Measurements from ENCODE around the gene CAMLG.
A peak's percentile ranks its signal among the peaks of the same experiment; 100 is the strongest.

Gene CAMLG

DNA sequence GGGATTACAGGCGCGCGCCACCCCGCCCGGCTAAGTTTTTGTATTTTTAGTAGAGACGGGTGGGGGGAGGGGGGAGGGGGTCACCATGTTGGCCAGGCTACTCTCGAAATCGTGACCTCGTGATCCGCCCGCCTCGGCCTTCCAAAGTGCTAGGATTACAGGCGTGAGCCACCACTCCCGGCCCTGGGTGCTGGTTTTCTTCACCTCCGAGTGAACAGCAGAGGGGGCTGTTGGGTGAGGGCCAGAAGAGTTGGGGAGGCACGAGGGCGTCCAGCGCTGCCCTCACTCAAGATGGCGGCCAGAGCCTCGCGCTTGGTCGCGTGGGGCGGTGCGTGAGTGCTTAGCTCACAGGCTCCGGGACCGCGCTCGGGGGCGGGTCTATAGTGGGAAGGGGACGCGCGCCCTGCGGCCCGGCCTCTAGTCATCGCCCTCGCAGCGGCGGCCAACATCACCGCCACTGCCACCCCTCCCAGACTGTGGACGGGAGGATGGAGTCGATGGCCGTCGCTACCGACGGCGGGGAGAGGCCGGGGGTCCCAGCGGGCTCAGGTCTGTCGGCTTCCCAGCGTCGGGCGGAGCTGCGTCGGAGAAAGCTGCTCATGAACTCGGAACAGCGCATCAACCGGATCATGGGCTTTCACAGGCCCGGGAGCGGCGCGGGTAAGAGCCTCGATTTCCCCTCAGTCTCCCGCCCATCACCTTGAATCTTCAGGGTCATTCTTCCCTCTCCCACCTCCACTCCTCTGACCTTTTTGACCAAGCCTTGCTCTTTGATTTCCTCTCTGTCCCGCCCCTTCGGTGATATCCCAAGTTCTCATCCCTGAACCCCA is at the start of gene CAMLG (continued):
- peak; percentile 83 for TF ChIP-seq KLF8 (tag by site-specific recombination; IDR thresholded peaks at IDR 0.05)
- TF ChIP-seq ZNF529 (tag by site-specific recombination; IDR thresholded peaks at IDR 0.05; ENCODE audit: insufficient replicate concordance): no peak
- TF ChIP-seq ZNF354C (tag by site-specific recombination; IDR thresholded peaks at IDR 0.05; ENCODE audit: borderline replicate concordance, low read depth): no peak
- peak; percentile 99 for TF ChIP-seq YY1 (tag by site-specific recombination; IDR thresholded peaks at IDR 0.05)
- TF ChIP-seq SP3 (tag by site-specific recombination; IDR thresholded peaks at IDR 0.05): peak; percentile 96
- TF ChIP-seq, protein P1, sequence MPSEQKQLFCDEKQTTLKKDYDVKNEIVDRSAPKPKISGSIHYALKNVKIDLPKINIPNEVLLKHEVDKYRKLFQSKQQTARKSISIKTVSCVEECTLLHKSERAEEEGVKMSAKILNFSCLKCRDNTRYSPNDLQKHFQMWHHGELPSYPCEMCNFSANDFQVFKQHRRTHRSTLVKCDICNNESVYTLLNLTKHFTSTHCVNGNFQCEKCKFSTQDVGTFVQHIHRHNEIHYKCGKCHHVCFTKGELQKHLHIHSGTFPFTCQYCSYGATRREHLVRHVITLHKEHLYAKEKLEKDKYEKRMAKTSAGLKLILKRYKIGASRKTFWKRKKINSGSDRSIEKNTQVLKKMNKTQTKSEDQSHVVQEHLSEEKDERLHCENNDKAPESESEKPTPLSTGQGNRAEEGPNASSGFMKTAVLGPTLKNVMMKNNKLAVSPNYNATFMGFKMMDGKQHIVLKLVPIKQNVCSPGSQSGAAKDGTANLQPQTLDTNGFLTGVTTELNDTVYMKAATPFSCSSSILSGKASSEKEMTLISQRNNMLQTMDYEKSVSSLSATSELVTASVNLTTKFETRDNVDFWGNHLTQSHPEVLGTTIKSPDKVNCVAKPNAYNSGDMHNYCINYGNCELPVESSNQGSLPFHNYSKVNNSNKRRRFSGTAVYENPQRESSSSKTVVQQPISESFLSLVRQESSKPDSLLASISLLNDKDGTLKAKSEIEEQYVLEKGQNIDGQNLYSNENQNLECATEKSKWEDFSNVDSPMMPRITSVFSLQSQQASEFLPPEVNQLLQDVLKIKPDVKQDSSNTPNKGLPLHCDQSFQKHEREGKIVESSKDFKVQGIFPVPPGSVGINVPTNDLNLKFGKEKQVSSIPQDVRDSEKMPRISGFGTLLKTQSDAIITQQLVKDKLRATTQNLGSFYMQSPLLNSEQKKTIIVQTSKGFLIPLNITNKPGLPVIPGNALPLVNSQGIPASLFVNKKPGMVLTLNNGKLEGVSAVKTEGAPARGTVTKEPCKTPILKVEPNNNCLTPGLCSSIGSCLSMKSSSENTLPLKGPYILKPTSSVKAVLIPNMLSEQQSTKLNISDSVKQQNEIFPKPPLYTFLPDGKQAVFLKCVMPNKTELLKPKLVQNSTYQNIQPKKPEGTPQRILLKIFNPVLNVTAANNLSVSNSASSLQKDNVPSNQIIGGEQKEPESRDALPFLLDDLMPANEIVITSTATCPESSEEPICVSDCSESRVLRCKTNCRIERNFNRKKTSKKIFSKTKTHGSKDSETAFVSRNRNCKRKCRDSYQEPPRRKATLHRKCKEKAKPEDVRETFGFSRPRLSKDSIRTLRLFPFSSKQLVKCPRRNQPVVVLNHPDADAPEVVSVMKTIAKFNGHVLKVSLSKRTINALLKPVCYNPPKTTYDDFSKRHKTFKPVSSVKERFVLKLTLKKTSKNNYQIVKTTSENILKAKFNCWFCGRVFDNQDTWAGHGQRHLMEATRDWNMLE (tag by site-specific recombination; conservative IDR thresholded peaks at IDR 0.05; ENCODE audit: low read depth): no peak
- TF ChIP-seq, protein P2, sequence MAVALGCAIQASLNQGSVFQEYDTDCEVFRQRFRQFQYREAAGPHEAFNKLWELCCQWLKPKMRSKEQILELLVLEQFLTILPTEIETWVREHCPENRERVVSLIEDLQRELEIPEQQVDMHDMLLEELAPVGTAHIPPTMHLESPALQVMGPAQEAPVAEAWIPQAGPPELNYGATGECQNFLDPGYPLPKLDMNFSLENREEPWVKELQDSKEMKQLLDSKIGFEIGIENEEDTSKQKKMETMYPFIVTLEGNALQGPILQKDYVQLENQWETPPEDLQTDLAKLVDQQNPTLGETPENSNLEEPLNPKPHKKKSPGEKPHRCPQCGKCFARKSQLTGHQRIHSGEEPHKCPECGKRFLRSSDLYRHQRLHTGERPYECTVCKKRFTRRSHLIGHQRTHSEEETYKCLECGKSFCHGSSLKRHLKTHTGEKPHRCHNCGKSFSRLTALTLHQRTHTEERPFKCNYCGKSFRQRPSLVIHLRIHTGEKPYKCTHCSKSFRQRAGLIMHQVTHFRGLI (tag by site-specific recombination; IDR thresholded peaks at IDR 0.05): peak; percentile 88
- no peak for TF ChIP-seq ZNF248 (tag by site-specific recombination; IDR thresholded peaks at IDR 0.05)
- TF ChIP-seq, protein P3, sequence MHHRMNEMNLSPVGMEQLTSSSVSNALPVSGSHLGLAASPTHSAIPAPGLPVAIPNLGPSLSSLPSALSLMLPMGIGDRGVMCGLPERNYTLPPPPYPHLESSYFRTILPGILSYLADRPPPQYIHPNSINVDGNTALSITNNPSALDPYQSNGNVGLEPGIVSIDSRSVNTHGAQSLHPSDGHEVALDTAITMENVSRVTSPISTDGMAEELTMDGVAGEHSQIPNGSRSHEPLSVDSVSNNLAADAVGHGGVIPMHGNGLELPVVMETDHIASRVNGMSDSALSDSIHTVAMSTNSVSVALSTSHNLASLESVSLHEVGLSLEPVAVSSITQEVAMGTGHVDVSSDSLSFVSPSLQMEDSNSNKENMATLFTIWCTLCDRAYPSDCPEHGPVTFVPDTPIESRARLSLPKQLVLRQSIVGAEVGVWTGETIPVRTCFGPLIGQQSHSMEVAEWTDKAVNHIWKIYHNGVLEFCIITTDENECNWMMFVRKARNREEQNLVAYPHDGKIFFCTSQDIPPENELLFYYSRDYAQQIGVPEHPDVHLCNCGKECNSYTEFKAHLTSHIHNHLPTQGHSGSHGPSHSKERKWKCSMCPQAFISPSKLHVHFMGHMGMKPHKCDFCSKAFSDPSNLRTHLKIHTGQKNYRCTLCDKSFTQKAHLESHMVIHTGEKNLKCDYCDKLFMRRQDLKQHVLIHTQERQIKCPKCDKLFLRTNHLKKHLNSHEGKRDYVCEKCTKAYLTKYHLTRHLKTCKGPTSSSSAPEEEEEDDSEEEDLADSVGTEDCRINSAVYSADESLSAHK (tag by site-specific recombination; IDR thresholded peaks at IDR 0.05): no peak
- TF ChIP-seq TRIM28 (IDR thresholded peaks at IDR 0.05; ENCODE audit: borderline replicate concordance, low read length): no peak; the same call in 1 of the 2 replicates
- no peak for TF ChIP-seq ZNF677 (tag by site-specific recombination; IDR thresholded peaks at IDR 0.05)
- no peak for TF ChIP-seq ZNF426 (tag by site-specific recombination; IDR thresholded peaks at IDR 0.05)
- TF ChIP-seq ZNF146 (tag by site-specific recombination; IDR thresholded peaks at IDR 0.05): no peak
- TF ChIP-seq ZNF16 (tag by site-specific recombination; IDR thresholded peaks at IDR 0.05; ENCODE audit: low read depth): no peak
- TF ChIP-seq MYNN (tag by site-specific recombination; IDR thresholded peaks at IDR 0.05; ENCODE audit: borderline replicate concordance): no peak
- peak; percentile 93 for TF ChIP-seq ZSCAN16 (tag by site-specific recombination; IDR thresholded peaks at IDR 0.05)
- TF ChIP-seq GLIS2 (tag by site-specific recombination; IDR thresholded peaks at IDR 0.05): peak; percentile 95
- TF ChIP-seq, protein P4, sequence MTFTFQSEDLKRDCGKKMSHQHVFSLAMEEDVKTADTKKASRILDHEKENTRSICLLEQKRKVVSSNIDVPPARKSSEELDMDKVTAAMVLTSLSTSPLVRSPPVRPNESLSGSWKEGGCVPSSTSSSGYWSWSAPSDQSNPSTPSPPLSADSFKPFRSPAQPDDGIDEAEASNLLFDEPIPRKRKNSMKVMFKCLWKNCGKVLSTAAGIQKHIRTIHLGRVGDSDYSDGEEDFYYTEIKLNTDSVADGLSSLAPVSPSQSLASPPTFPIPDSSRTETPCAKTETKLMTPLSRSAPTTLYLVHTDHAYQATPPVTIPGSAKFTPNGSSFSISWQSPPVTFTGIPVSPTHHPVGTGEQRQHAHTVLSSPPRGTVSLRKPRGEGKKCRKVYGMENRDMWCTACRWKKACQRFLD (tag by site-specific recombination; IDR thresholded peaks at IDR 0.05): no peak
- TF ChIP-seq ZNF76 (tag by site-specific recombination; IDR thresholded peaks at IDR 0.05; ENCODE audit: borderline replicate concordance, low read depth): peak; percentile 92
- TF ChIP-seq, protein P5, sequence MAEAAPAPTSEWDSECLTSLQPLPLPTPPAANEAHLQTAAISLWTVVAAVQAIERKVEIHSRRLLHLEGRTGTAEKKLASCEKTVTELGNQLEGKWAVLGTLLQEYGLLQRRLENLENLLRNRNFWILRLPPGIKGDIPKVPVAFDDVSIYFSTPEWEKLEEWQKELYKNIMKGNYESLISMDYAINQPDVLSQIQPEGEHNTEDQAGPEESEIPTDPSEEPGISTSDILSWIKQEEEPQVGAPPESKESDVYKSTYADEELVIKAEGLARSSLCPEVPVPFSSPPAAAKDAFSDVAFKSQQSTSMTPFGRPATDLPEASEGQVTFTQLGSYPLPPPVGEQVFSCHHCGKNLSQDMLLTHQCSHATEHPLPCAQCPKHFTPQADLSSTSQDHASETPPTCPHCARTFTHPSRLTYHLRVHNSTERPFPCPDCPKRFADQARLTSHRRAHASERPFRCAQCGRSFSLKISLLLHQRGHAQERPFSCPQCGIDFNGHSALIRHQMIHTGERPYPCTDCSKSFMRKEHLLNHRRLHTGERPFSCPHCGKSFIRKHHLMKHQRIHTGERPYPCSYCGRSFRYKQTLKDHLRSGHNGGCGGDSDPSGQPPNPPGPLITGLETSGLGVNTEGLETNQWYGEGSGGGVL (tag by site-specific recombination; IDR thresholded peaks at IDR 0.05): peak; percentile 63
- peak; percentile 76; the same call in 1 of the 2 replicates for TF ChIP-seq ZNF394 (tag by site-specific recombination; IDR thresholded peaks at IDR 0.05; ENCODE audit: borderline replicate concordance)
- no peak for TF ChIP-seq SALL2 (tag by site-specific recombination; IDR thresholded peaks at IDR 0.05; ENCODE audit: borderline replicate concordance)
- TF ChIP-seq ZBTB17 (tag by site-specific recombination; IDR thresholded peaks at IDR 0.05): peak; percentile 94
- TF ChIP-seq SCRT2 (tag by site-specific recombination; IDR thresholded peaks at IDR 0.05): no peak; the same call in 1 of the 2 replicates
- TF ChIP-seq ZNF623 (tag by site-specific recombination; IDR thresholded peaks at IDR 0.05): peak; percentile 25; the same call in 1 of the 2 replicates
- TF ChIP-seq ZNF10 (tag by site-specific recombination; IDR thresholded peaks at IDR 0.05): 0 out of 2 replicates have a peak, but pooled peaks have one; percentile 26
- TF ChIP-seq ZNF202 (tag by site-specific recombination; IDR thresholded peaks at IDR 0.05; ENCODE audit: borderline replicate concordance): no peak
